Stimulated activated CD4-positive, alpha-beta T cell treated with anti-CD3 and anti-CD28 coated beads, Interleukin-15, amount 100 ng/mL, for 48 hours (primary cell): Measurements from ENCODE around the gene TTR.
A peak's percentile ranks its signal among the peaks of the same experiment; 100 is the strongest.

ENCODE experiments used
- DNase-seq, 2 donors: peaks; one replicate each; pipeline ENCODE4 v3.0.0-alpha.2; 2020; ENCODE audit warnings: low read depth in 2 of 2

TTR gene

DNA sequence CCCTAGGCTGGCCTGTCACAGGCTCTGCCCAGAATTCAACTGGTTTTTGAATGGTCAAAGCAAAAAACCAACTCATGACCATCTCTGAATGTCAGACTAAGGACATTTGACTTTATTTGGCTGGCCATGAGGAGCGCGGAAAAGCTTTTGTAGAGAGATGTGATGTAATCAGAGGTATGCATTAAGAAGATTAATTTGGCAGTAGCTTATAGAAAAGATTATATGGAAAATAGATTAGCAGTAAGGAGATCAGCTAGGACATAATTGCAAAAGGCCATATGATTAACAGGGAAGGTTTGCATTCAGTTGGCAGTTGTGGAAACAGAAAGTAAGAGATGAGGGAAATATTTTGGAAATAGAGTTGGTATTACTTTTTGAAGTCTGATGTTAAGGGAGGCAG is 12.3 kb upstream of the TTR start:
- no peak for DNase-seq

DNA sequence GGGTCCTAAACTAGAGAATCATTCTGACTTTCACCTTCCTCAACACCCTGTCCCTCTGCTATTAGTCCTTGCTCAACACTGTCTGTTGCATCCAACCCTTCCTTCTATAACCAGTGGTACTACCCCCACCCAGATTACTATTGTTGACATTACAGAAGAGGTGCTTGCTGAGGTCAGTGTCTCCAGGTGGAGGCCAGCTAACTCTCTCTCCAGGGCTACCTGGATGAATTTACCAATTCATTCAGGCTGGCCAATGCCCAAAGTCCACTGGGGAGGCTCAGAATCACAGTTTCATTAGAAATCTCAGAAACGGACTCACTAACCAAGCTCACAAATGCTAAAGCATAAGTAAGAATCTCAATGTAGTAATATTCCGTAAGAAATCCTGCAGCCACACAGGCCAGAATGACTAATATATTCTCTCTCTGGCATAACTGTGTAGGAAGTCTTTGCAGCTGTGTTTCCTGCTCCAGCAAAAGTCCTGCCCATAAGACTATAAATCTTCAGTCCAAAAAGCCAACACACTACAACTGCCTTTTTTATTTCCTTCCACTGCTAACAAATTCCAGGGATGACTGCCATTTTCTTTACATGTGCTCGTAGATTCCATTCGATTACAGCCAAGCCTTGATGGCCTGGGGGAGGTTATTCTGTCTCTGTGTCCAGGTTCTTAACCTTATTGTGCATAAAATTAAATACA is 10.0 kb upstream of the TTR start:
- DNase-seq = no peak

DNA sequence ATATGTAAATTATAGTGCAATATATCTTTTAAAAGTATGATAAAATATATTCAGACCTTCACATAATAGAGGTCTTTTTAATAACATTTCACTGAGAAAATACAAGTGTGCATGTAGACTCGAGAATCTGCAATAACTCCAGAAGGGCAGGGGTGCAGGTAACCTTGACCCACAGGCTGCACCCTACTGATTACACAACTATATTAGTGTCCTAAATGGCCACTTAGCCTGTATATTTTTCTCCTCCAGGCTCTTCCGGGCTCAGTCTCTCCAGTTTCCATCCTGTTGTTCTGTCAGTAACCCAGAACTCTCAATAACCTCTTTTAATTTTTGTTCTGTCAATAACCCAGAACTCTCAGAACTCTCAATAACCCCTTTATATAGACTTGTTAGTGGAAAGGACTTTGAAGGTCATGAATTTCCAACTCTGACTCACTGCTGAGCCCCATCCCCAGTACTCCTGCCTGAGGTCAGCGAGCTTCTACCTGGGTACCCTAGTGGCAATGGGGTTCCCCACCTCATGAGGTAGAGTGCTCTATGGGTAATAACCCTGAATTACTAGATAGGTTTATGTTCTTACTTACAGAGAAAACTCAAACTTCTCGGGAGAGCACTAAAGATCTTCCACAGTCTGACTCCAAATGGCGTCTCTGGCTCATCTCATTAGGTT is 8.4 kb upstream of the TTR start:
- no peak for DNase-seq

DNA sequence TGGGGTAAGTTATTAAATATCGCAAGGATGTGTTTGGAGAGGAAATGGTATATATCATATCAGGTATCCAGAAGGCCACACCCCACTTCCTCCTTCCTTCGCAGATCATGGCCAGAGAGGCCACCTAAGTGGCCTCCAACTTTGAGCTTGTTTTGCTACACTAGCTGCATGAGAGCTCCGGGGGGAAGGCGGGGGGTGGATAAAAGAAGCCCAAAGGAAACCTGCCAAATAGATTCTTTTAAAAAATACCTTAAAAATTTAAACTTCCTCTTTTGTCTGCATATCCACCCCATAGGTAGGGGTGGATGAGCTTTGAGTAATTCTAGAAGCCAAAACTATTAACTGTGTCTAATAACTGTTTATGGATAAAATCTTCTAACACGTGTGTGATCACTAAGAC is 5.7 kb upstream of the TTR start:
- no peak for DNase-seq

DNA sequence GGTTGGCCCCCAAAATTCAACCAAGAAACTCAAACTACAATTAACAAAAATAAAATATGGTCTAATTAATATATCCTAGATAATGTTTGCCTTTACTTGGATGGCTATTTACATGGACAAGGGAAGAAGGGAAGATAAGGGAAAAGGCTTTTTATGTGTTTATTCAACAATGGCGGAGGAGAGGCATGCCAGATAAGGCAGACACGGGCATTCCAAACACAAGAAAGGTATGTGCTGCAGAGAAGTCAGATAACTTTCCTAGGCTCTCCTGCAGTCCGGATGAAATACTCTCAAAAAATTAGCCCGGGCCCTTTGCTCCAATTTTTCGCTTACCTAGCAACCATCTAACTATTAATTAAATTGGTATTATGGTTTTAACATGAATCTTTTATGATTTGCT is 5.1 kb upstream of the TTR start:
- no peak for DNase-seq

DNA sequence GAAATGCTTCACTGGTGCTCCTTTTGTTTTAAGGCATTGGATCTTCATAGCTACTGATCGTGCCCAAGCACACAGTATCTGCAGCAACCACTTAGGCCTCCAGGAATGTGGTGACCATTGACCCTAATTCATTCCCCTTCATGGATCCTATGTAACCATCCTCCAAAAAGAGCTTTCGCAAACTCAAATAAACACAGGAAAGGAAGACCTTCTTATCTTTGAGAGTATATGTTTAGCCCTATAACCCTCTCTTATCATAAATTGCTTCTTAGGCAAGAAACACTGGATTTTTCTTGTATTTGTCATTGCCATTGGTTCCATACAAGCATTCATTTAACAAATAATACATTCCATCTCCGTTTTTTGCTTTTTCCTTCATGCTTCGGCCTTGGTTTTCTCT is 4.1 kb upstream of the TTR start:
- no peak for DNase-seq

DNA sequence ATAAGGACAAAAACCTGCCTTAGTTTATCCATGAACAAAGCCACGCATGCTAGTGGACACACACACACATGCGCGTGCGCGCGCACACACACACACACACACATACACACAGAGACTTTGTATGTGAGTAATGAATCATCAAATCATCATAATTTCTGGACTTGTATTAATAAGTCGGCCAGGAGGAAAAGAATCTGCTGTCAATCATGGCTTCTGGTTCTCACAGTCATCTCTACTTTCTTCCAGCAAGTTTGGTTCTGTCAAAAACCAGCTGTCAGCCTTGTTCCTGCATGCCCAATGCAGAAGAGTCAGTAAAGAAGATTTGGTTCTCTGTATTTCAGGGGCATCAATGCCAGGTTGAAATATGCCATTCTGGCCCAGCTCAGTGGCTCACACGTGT is 1.1 kb upstream of the TTR start:
- DNase-seq = no peak

DNA sequence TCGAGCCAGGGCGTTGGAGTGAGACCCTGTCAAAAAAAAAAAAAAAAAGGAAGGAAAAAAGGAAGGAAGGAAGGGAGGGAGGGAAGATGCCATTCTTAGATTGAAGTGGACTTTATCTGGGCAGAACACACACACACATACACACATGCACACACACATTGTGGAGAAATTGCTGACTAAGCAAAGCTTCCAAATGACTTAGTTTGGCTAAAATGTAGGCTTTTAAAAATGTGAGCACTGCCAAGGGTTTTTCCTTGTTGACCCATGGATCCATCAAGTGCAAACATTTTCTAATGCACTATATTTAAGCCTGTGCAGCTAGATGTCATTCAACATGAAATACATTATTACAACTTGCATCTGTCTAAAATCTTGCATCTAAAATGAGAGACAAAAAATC is 564 bp upstream of the TTR start:
- DNase-seq = no peak

DNA sequence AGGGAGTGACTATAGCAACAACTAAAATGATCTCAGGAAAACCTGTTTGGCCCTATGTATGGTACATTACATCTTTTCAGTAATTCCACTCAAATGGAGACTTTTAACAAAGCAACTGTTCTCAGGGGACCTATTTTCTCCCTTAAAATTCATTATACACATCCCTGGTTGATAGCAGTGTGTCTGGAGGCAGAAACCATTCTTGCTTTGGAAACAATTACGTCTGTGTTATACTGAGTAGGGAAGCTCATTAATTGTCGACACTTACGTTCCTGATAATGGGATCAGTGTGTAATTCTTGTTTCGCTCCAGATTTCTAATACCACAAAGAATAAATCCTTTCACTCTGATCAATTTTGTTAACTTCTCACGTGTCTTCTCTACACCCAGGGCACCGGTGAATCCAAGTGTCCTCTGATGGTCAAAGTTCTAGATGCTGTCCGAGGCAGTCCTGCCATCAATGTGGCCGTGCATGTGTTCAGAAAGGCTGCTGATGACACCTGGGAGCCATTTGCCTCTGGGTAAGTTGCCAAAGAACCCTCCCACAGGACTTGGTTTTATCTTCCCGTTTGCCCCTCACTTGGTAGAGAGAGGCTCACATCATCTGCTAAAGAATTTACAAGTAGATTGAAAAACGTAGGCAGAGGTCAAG is 955 bp downstream of the TTR start:
- DNase-seq = no peak

DNA sequence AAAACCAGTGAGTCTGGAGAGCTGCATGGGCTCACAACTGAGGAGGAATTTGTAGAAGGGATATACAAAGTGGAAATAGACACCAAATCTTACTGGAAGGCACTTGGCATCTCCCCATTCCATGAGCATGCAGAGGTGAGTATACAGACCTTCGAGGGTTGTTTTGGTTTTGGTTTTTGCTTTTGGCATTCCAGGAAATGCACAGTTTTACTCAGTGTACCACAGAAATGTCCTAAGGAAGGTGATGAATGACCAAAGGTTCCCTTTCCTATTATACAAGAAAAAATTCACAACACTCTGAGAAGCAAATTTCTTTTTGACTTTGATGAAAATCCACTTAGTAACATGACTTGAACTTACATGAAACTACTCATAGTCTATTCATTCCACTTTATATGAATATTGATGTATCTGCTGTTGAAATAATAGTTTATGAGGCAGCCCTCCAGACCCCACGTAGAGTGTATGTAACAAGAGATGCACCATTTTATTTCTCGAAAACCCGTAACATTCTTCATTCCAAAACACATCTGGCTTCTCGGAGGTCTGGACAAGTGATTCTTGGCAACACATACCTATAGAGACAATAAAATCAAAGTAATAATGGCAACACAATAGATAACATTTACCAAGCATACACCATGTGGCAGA is 3.6 kb downstream of the TTR start:
- DNase-seq = no peak

DNA sequence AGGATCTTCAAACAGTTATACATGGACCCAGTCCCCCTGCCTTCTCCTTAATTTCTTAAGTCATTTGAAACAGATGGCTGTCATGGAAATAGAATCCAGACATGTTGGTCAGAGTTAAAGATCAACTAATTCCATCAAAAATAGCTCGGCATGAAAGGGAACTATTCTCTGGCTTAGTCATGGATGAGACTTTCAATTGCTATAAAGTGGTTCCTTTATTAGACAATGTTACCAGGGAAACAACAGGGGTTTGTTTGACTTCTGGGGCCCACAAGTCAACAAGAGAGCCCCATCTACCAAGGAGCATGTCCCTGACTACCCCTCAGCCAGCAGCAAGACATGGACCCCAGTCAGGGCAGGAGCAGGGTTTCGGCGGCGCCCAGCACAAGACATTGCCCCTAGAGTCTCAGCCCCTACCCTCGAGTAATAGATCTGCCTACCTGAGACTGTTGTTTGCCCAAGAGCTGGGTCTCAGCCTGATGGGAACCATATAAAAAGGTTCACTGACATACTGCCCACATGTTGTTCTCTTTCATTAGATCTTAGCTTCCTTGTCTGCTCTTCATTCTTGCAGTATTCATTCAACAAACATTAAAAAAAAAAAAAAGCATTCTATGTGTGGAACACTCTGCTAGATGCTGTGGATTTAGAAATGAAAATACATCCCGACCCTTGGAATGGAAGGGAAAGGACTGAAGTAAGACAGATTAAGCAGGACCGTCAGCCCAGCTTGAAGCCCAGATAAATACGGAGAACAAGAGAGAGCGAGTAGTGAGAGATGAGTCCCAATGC is 4.6 kb downstream of the TTR start:
- no peak for DNase-seq

DNA sequence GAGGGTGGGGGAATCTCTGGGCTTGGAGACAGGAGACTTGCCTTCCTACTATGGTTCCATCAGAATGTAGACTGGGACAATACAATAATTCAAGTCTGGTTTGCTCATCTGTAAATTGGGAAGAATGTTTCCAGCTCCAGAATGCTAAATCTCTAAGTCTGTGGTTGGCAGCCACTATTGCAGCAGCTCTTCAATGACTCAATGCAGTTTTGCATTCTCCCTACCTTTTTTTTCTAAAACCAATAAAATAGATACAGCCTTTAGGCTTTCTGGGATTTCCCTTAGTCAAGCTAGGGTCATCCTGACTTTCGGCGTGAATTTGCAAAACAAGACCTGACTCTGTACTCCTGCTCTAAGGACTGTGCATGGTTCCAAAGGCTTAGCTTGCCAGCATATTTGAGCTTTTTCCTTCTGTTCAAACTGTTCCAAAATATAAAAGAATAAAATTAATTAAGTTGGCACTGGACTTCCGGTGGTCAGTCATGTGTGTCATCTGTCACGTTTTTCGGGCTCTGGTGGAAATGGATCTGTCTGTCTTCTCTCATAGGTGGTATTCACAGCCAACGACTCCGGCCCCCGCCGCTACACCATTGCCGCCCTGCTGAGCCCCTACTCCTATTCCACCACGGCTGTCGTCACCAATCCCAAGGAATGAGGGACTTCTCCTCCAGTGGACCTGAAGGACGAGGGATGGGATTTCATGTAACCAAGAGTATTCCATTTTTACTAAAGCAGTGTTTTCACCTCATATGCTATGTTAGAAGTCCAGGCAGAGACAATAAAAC is 6.5 kb downstream of the TTR start:
- DNase-seq = no peak

DNA sequence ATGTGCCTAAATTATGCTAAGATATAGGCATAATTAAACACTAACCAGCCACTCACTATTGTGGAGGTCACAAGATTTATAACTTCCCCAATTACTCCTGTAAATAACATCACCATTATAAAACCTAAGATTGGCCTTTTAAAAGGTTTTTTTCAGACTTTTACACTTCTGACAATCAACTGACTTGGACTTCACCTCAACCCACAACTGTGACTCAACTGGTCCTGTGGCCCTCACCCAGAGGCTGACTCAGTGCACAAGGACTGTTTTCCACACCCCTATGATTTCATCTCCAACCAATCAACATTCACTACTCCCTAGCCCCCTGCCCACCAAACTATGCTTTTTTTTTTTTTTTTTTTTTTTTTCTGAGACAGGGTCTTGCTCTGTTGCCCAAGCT is 11.6 kb downstream of the TTR start:
- peak in 1 of 2 donors; percentile 6 for DNase-seq

DNA sequence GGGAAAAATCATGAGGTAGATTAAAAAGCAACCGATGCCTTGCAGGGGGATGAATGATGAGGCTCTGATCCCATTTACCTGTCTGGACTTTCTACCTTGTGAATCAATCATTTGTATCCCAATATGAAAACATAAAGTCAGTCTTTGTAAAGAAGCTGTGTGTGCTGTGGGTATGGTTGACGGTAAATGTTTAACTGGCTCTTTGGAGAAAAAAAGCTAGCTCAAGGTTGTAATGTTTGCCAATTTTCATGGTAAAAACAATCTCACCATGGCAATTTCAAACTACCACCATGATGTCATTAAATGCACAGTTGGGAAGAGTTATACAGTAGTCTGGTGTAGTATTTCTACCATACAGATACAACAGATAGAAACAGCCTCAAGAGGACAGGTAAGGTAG is 14.6 kb downstream of the TTR start:
- DNase-seq = no peak

DNA sequence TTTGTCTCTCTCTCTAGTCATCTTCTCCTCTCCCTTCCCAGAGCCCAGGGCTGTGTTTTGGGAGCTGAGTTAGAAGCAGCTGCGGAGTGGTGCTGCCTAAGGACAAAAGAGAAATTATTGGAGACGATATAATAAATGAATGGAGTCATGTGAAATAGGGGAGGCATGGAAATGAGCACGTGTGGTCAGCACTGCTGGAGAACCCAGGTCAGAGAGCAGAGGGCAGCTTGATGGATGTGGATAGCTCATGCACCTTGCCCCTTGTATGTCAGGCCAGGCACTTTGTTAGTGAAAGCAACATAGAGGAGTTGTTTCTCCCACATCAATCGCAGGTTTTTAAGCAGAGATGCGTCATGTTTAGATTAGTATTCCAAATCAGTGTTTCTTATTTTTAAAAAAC is 15.7 kb downstream of the TTR start:
- no peak for DNase-seq

DNA sequence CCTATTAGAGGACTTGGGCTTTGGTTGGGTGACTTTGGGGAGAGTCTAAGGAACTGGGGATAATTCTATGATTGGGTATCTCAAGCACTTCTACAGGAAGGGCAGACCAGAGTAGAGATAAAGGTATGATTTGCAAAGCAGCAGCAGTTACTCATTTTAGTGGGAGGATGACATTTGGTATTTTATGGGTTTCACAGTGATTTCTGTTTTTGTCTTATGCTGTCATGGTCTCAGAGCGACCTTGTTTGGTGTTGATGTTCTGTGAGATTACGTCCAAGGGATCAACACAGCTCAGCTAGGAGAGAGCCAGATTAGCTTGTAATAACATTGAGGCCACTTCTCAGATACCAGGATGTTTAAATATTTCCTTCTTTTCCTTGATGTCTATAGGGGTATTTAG is 18.2 kb downstream of the TTR start:
- no peak for DNase-seq

DNA sequence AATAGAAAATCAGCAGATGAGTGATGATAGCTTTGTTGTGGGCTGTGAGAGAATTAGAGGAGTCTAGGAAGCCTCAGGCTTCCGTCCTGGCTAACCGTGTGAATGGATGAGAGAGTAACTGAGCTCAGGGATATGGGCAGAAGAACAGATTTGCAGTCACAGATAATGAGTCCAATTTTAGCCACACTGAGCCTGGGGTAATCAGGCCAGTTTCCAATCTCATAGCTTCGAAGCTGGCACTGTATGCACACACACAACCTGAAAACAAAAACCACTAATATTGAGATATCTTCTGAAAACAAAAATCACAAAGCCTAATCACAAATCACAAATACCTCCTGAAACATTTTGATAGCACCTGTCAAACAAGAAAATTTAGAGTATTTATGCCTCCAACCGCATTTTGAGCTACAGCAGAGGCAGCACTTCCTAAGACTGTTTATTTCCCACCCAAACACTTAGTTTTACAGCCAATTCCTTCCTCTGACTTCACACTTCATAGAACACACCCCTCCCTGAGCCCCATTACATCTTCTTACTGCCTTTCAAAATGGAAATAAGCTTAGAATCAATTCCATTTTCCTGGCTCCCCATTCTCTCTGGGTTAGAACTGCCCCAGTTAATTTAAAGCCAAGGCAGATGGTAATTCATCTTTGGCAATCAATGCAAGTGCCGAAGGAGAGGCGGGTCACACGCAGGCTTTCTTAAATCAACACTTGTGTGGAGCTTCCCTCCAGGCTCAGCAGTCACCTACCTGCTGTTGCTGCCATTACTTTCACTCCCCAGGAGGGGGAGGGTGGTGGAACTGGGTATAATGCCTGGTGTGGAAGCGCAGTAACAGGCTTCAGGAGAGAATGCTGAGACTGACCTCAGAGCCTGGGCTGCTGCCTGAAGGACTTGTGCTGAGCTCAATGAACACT is 18.9 kb downstream of the TTR start:
- DNase-seq = no peak

DNA sequence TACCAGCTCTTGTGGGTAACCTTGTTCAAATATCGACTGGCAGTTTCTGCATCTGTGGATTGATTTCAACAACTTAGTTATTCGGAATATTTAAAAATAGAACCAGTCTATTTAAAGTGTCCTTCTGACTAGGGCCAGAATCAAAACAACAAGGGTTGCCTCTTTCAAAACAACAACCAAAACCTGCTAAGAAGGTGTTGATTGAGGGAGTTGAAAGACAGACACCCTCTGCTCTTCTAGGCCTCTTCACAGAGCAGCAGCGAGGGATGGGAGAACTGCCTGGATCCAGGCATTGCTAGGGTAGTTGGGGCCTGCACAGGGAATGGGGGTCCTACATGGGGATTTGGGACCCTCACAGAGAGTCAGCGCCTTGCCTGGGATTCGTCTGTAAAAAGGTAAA is 19.8 kb downstream of the TTR start:
- DNase-seq = no peak

DNA sequence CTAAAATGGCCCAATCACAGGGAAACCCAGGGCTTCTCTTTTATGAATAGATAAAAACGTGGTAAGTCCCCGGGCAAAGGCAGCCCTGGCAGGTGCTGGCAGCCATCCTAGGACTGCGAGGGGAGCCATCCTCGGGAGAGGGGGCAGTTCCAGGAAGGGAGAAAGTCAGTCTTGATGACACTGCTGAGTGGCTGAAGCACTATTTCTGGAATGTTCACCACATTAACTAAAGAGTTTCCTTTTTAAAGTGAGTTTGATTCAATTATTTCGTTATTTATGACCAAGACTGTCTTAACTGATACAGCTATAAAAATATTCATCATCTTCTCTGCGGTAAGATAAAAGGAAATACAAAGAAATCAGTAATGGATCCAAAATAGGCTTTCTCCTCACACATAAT is 20.4 kb downstream of the TTR start:
- no peak for DNase-seq

DNA sequence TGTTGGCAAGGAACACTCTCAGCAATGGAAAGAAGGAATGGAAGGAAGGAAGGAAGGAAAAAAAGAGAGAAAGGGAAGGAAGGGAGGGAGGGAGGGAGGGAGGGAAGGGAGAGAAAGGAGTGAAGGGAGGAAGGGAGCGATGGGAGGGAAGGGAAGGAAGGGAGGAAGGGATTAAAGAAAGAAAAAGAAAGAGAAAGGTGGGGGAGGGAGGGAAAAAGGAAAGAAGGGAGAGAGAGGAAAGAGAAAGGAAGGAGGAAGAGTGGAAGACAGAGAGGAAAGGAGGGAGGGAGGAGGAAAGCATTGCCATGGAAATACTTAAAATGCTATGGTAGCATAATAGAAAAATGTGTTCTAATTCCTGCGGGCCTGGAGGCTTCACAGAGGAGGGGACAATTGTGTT is 22.4 kb downstream of the TTR start:
- DNase-seq = no peak
